ENCODE data around the gene RPL28. TPM values are rescaled to one million over a fixed set of nuclear protein-coding genes. Genes with fewer than 3 reads are reported as not detected.
"Not testable (repeated sequence)": the region's sequence is repeated elsewhere in the genome, so short reads cannot be mapped to it uniquely, and the experiment has no call there.

Gene RPL28
- total RNA-seq, 2 experiments from 2014 or later, result 2,751 to 4,078 TPM

- Mint-ChIP-seq H3K27ac (no peak overlapping the region), H3K4me3 (no peak overlapping the region), H3K9me3 (ENCODE audit: low read depth) (no peaks in the 10 kb centered on the region), H3K4me1 (peaks cover 14% of the 10 kb centered on the region), H3K27me3 (no peaks in the 10 kb centered on the region), H3K36me3 (ENCODE audit: low read depth) (no peaks in the 10 kb centered on the region)
- ATAC-seq, result no peak
- POLR2A ChIA-PET, result no interaction called here
- CTCF ChIA-PET, result interaction anchor here (0.5 to 3.0 kb wide), 4 partner anchors 12 to 117 kb away, joined by 3 to 13 read pairs (median 4); partner anchors contain the start of gene UBE2S
- intact Hi-C loops (cut with DNase I, micrococcal nuclease), result loop anchor here (2.0 kb wide), 2 partner anchors 207 to 279 kb away; no protein-coding TSS in a partner anchor
- no peak for DNase-seq
Measured at GRCh38 chr19:55419624-55420236, 34.0 kb downstream of the RPL28 start.

DNA sequence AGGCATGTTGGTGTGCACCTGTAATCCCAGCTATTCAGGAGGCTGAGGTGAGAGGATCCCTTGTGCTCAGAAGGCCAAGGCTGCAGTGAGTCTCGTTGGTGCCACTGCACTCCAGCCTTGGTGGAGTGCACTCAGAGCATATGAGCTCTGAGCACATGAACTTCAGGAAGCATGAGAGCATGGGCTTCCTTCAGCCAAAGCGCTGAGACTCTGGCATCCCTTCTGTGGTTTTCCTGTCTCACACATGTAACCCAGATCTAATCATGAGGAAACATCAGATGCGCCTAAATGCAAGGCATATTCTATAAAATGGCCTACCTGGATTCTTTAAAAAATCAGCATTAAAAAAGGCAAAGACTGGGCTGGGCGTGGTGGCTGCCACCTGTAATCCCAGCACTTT is 35.5 kb downstream of the RPL28 start:
- H3K27ac Mint-ChIP-seq; H3K9me3 Mint-ChIP-seq (ENCODE audit: low read depth); ATAC-seq; intact Hi-C loops (cut with DNase I, micrococcal nuclease); DNase-seq; H3K4me3 Mint-ChIP-seq; H3K36me3 Mint-ChIP-seq (ENCODE audit: low read depth); H3K27me3 Mint-ChIP-seq; POLR2A ChIA-PET: not testable (repeated sequence)
- CTCF ChIA-PET, result interaction anchor here (0.6 to 0.7 kb wide), 2 partner anchors 185 to 447 kb away, joined by 3 read pairs; no protein-coding TSS in a partner anchor
- peaks cover 14% of the 10 kb centered on the region for H3K4me1 Mint-ChIP-seq

DNA sequence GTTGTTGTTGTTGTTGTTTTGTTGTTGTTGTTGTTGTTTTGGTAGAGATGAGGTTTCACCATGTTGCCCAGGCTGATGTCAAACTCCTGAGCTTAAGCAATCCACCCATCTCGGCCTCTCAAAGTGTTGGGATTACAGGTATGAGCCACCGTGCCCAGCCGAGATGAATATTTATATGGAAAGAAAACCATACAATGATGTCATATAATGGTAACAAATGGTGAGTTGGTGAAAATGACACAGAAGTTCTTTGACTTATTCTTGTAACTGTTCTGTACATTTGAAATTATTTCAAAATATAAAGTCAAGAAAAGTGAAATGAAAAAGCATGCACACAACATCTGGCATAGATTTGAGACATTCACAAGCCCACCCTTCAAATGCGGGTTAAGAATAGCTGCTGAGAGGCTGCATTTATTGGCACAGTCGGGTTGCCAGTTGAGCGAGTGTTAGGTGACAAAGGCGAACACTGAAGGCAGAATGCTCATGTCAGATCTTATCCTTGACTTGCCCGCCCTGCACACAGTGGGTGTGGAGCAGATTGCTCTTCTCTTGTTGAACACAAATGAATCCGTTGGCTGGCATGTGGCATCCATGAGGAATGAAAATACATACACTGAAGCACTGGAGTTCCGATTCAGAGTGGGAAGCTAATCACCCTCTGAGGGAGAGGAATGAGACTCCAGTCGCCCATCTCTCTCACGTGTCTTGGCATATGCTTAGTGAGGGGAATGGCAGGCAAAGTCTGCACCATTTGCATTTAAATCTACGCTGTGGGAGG is 37.7 kb downstream of the RPL28 start:
- CTCF ChIA-PET, result interaction anchor here (1.0 kb wide), 1 partner anchor 80 kb away, joined by 3 read pairs; no protein-coding TSS in a partner anchor
- no peaks in the 10 kb centered on the region for H3K36me3 Mint-ChIP-seq (ENCODE audit: low read depth)
- no peak for ATAC-seq

GRCh38 chr19:55424518-55424917 is 38.8 kb downstream of the RPL28 start:
- ATAC-seq, result no peak

More for the DNA sequence above, 37.7 kb downstream of the RPL28 start:
- intact Hi-C loops (cut with DNase I, micrococcal nuclease), result no loop called here
- DNase-seq, result no peak
- H3K27ac Mint-ChIP-seq, result no peak overlapping the region
- no peaks in the 10 kb centered on the region for H3K9me3 Mint-ChIP-seq (ENCODE audit: low read depth)
- H3K27me3 Mint-ChIP-seq, result no peaks in the 10 kb centered on the region
- POLR2A ChIA-PET, result no interaction called here
- H3K4me1 Mint-ChIP-seq, result peaks cover 10% of the 10 kb centered on the region
- no peak overlapping the region for H3K4me3 Mint-ChIP-seq

DNA sequence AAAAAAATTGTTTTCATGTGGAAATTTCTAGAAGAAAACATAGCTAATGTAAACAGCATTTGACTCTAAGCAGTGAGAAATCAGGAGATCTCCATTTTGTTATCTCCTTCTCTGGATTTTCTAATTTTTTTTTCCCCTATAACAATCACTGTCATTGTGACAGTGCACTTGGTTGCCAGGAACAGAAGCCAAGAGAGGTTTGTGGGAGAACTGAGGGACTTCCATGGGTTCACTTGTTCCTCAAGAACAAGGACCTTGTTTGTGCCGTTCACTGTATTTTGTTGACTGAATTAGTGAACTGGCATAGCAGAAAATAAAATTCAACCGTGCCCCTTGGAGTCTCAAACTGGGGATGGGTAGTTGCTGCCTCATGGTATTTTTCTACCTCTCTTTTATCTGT is 40.3 kb downstream of the RPL28 start:
- H3K4me3 Mint-ChIP-seq, result no peak overlapping the region
- no peak for DNase-seq
- no peaks in the 10 kb centered on the region for H3K36me3 Mint-ChIP-seq (ENCODE audit: low read depth)
- intact Hi-C loops (cut with DNase I, micrococcal nuclease), result no loop called here
- no peaks in the 10 kb centered on the region for H3K9me3 Mint-ChIP-seq (ENCODE audit: low read depth)
- CTCF ChIA-PET, result no interaction called here
- peaks cover 8% of the 10 kb centered on the region for H3K27me3 Mint-ChIP-seq
- no peak overlapping the region for H3K27ac Mint-ChIP-seq
- POLR2A ChIA-PET, result no interaction called here
- H3K4me1 Mint-ChIP-seq, result peaks cover 10% of the 10 kb centered on the region
- ATAC-seq, result no peak

More at GRCh38 chr19:55424518-55424917, 38.8 kb downstream of the RPL28 start:
- no peak for DNase-seq
- H3K4me1 Mint-ChIP-seq, result peaks cover 10% of the 10 kb centered on the region
- intact Hi-C loops (cut with DNase I, micrococcal nuclease), result no loop called here
- H3K27ac Mint-ChIP-seq, result no peak overlapping the region
- H3K36me3 Mint-ChIP-seq (ENCODE audit: low read depth), result no peaks in the 10 kb centered on the region
- H3K27me3 Mint-ChIP-seq, result no peaks in the 10 kb centered on the region
- CTCF ChIA-PET, result no interaction called here
- H3K9me3 Mint-ChIP-seq (ENCODE audit: low read depth), result no peaks in the 10 kb centered on the region
- POLR2A ChIA-PET, result no interaction called here
- no peak overlapping the region for H3K4me3 Mint-ChIP-seq

DNA sequence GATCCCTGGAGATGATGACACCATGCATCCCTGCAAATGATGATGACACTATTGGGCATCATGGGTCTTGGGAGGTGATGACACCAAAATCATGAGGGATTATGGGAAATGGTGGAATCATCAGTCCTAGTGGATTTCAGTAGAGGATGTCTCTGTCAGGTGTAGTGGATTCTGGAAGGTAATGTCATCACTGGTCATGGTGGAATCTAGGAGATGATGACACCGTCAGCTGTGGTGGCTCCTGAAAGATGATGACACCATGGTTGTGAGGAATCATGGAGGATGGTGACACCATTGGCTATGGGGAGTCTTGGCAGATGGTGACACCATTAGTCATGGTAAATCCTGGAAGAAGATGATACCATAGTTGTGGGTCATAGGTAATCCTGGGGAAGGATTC is 45.5 kb downstream of the RPL28 start:
- H3K9me3 Mint-ChIP-seq (ENCODE audit: low read depth), result no peaks in the 10 kb centered on the region
- intact Hi-C loops (cut with DNase I, micrococcal nuclease), result no loop called here
- H3K27ac Mint-ChIP-seq, result no peak overlapping the region
- no peaks in the 10 kb centered on the region for H3K4me1 Mint-ChIP-seq
- POLR2A ChIA-PET, result no interaction called here
- peaks cover 21% of the 10 kb centered on the region for H3K27me3 Mint-ChIP-seq
- DNase-seq (no peak), ATAC-seq (no peak)
- no peak overlapping the region for H3K4me3 Mint-ChIP-seq
- CTCF ChIA-PET, result interaction anchor here (0.8 kb wide), 1 partner anchor 872 kb away, joined by 3 read pairs; no protein-coding TSS in a partner anchor
- H3K36me3 Mint-ChIP-seq (ENCODE audit: low read depth), result no peaks in the 10 kb centered on the region

- no peaks in the 10 kb centered on the region for H3K4me1 Mint-ChIP-seq
- DNase-seq, result no peak
- intact Hi-C loops (cut with DNase I, micrococcal nuclease), result no loop called here
- H3K27ac Mint-ChIP-seq, result no peak overlapping the region
- ChIA-PET CTCF (no interaction called here), POLR2A (no interaction called here)
- H3K4me3 Mint-ChIP-seq, result no peak overlapping the region
- no peaks in the 10 kb centered on the region for H3K9me3 Mint-ChIP-seq (ENCODE audit: low read depth)
- no peaks in the 10 kb centered on the region for H3K36me3 Mint-ChIP-seq (ENCODE audit: low read depth)
- no peak for ATAC-seq
- H3K27me3 Mint-ChIP-seq, result peaks cover 31% of the 10 kb centered on the region
Measured at GRCh38 chr19:55432241-55432959, 46.7 kb downstream of the RPL28 start.

DNA sequence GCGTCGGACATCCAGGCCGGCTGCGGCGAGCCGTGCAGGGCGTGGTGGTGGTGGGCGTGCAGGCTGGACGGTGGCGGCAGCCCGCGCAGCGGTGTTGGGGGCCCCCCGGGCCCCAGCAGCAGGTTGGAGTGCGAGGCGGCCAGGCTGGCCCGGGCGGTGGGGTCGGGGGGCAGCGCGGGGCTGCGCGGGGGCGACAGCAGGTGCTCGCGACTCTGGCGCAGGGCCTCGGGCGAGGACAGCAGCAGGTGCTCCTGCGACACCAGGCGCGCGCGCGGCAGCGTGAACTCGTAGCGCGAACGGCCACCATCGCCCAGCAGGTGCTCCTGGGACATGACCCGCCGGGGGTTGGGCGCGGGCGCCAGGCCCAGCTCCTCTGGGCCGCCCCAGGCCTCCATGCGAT is 47.6 kb downstream of the RPL28 start:
- H3K27me3 Mint-ChIP-seq, result peaks cover 33% of the 10 kb centered on the region
- ChIA-PET CTCF (interaction anchor here (0.7 kb wide), 1 partner anchor 21 kb away, joined by 3 read pairs; no protein-coding TSS in a partner anchor), POLR2A (no interaction called here)
- H3K4me1 Mint-ChIP-seq, result no peaks in the 10 kb centered on the region
- no peaks in the 10 kb centered on the region for H3K9me3 Mint-ChIP-seq (ENCODE audit: low read depth)
- no peak overlapping the region for H3K27ac Mint-ChIP-seq
- intact Hi-C loops (cut with DNase I, micrococcal nuclease), result no loop called here
- no peak for ATAC-seq
- no peak for DNase-seq
- no peaks in the 10 kb centered on the region for H3K36me3 Mint-ChIP-seq (ENCODE audit: low read depth)
- H3K4me3 Mint-ChIP-seq, result no peak overlapping the region

DNA sequence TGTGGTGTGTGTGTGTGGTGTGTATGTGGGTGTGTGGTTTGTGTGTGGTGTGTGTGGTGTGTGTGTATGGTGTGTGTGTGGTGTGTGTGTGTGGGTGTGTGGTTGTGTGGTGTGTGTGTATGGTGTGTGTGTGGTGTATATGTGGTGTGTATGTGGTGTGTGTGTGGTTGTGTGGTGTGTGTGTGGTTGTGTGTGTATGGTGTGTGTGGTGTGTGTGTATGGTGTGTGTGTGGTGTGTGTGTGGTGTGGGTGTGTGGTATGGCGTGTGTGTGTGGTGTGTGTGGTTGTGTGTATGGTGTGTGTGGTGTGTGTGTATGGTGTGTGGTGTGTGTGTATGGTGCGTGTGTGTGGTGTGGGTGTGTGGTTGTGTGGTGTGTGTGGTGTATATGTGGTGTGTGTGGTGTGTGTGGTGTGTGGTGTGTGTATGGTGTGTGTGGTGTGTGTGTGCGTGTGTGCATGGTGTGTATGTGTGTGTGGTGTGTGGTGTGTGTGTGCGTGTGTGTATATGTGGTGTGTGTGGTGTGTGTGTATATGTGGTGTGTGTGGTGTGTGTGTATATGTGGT is 48.7 kb downstream of the RPL28 start:
- peaks cover 41% of the 10 kb centered on the region for H3K27me3 Mint-ChIP-seq
- ATAC-seq (no peak), DNase-seq (no peak)
- no peaks in the 10 kb centered on the region for H3K9me3 Mint-ChIP-seq (ENCODE audit: low read depth)
- ChIA-PET POLR2A (no interaction called here), CTCF (no interaction called here)
- no peaks in the 10 kb centered on the region for H3K4me1 Mint-ChIP-seq
- no peak overlapping the region for H3K27ac Mint-ChIP-seq
- intact Hi-C loops (cut with DNase I, micrococcal nuclease), result no loop called here
- no peaks in the 10 kb centered on the region for H3K36me3 Mint-ChIP-seq (ENCODE audit: low read depth)
- H3K4me3 Mint-ChIP-seq, result no peak overlapping the region

DNA sequence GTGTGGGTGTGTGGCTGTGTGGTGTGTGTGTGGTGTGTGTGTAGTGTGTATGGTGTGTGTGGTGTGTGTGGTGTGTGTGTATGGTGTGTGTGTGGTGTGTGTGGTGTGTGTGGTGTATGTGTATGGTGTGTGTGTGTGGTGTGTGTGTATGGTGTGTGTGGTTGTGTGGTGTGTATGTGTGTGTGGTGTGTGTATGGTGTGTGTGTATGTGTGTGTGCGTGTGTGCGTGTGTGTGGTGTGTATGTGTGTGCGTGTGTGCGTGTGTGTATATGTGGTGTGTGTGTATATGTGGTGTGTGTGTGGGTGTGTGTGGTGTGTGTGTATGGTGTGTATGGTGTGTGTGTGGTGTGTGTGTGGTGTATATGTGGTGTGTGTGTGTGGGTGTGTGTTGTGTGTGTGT is 49.3 kb downstream of the RPL28 start:
- Mint-ChIP-seq H3K27me3 (peaks cover 44% of the 10 kb centered on the region), H3K36me3 (ENCODE audit: low read depth) (no peaks in the 10 kb centered on the region), H3K4me3 (no peak overlapping the region), H3K4me1 (no peaks in the 10 kb centered on the region), H3K27ac (no peak overlapping the region), H3K9me3 (ENCODE audit: low read depth) (no peaks in the 10 kb centered on the region)
- ChIA-PET CTCF (no interaction called here), POLR2A (no interaction called here)
- intact Hi-C loops (cut with DNase I, micrococcal nuclease), result no loop called here
- DNase-seq, result no peak
- no peak for ATAC-seq

DNA sequence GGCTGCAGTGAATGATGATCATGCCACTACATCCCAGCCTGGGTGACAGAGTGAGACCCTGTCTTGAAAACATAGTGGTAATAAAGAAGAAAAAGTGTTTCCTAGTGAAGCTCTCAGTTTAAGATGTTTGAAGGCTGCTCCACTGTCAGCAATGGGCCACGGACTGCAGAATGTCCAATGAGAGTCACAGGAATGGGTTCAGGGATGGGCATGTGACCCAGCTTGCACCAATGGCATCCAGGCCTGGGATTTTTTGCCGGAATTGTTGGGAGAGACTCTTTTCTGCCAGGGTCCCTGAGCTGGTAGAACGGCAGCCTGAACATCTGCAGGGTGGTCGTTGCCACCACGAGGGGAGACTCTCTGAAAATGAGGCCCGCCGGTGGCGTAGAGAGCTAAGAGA is 51.1 kb downstream of the RPL28 start:
- no peak overlapping the region for H3K4me3 Mint-ChIP-seq
- CTCF ChIA-PET, result interaction anchor here (0.7 to 1.1 kb wide), 3 partner anchors 31 to 195 kb away, joined by 3 read pairs; no protein-coding TSS in a partner anchor
- POLR2A ChIA-PET, result no interaction called here

More for the DNA sequence above, 51.1 kb downstream of the RPL28 start:
- intact Hi-C loops (cut with DNase I, micrococcal nuclease), result loop anchor here in 1 of 2 experiments (1.0 kb wide), 1 partner anchor 257 kb away; the partner anchor contains the start of gene SYT5
- ATAC-seq (no peak), DNase-seq (no peak)
- no peak overlapping the region for H3K27ac Mint-ChIP-seq
- no peaks in the 10 kb centered on the region for H3K9me3 Mint-ChIP-seq (ENCODE audit: low read depth)
- H3K36me3 Mint-ChIP-seq (ENCODE audit: low read depth), result no peaks in the 10 kb centered on the region
- H3K27me3 Mint-ChIP-seq, result peaks cover 46% of the 10 kb centered on the region
- H3K4me1 Mint-ChIP-seq, result peaks cover 12% of the 10 kb centered on the region

Data from activated CD4-positive, alpha-beta T cell treated with anti-CD3 and anti-CD28 coated beads for 36 hours (primary cell).